ENCODE measurements around the gene VENTX. TPM values are rescaled to one million over a fixed set of nuclear protein-coding genes. Genes with fewer than 3 reads are reported as not detected.

The VENTX gene
- polyA plus RNA-seq, 1 donor (not counting 4 experiments of a cell fraction or from before 2014, with no cell fraction given): not detected

DNA sequence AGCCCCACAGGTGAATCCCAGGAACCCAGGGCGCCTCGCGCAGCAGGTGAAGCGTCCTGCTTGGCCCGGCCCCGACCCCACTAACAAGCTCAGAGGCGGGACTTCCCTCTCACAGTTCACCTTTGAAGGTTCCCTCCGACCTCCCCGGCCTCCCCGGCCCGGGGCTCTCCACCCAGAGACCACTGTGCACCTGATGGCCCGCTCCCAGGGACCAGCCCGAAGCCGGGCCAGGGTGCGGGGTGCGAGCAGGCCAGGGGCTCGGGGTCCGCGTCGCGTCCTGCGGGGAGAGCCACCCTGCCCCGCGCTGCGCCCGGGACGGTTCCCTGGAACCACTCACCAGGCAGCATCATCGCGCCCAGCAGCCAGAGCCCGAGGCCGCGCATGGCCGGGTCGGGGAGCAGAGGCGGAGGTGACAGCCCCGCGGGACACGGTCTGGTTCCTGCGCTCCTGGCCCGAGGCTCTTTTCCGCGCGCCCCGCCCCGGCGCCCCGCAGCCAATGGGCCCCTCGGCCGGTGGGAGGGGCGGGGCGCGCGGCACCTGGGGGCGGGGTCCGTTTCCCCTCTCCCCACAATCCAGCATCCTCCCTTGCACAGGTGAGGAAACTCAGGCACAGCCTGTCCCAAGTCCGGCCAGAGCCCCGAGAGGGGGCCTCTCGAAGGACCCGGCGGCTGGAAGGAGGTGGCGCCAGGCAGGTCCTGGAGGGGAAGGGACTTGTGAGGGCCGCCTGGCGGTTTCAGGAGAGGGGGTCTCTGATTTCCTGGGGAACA is 39.0 kb downstream of the VENTX start, which contains the start of gene ADAM8:
ADAM8 (minus strand) TSS at position 434 of the 767 bp plus-strand sequence; CDS start at position 383, 51 bp downstream.
- H3K4me2 ChIP-seq (ENCODE audit: control insufficient read depth, extremely low read depth, insufficient read depth, low read depth, low read length): peak within 1 kb of the TSS; percentile 86
- no peak for DNase-seq (ENCODE audit: low read depth, low spot score)

DNA sequence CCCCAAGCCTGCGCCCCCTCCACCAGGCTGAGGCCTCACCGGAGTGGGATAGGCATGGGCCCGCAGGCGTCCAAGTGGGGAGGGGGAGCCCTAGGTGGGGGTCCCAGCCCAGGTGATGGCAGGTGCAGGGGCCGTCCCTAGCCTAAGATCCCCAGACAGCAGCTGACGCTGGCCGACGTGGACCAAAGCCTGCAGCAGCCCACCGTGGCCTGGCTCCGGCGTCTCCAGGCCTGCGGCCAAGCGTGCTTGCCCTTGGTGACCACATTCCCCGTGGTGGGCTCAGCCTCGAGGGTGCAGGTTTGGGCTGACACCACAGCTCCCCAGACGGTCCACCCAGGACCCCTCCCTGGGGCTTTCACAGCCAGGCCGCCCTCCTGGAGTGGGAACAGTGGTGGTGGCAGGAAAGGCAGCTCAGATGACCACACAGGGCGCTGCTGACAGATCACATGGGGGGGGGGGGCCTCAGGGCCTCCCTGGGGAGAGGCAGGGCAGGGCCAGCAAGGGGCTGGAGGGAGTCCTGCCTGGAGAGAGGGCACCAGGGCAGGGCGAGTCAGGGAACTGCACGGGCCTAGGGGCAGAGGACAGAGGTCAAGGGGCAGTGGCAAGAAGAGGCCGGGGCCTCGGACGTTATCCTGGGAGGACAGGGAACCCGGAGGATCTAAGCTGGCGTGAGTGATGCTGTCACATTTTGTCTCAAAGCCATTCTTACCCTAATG is 39.8 kb downstream of the VENTX start:
- H3K9ac ChIP-seq (ENCODE audit: control insufficient read depth, extremely low read depth, insufficient read depth, low read length): peak overlapping the region; percentile 99
- H3K36me3 ChIP-seq (ENCODE audit: control insufficient read depth in 2 of 2, extremely low read depth in 1 of 2, insufficient read depth in 2 of 2, low read length in 2 of 2): peaks cover 14 to 26% of the 10 kb centered on the region in 2 experiments
- H3K9me1 ChIP-seq (ENCODE audit: control insufficient read depth, extremely low read depth, insufficient read depth, low read length): no peaks in the 10 kb centered on the region
- peak overlapping the region; percentile 86 for H3K4me2 ChIP-seq (ENCODE audit: control insufficient read depth, extremely low read depth, insufficient read depth, low read depth, low read length)
- DNase-seq (ENCODE audit: low read depth, low spot score) (no peak), FAIRE-seq (no peak)
- no peak overlapping the region for H2AFZ ChIP-seq (ENCODE audit: control insufficient read depth, low read length)
- H4K20me1 ChIP-seq (ENCODE audit: control insufficient read depth, extremely low read depth, insufficient read depth, low read length): no peaks in the 10 kb centered on the region
- peak overlapping the region; percentile 82 for H3K27ac ChIP-seq (ENCODE audit: control insufficient read depth, insufficient read depth, low read length)
- peaks cover 38% of the 10 kb centered on the region for H3K79me2 ChIP-seq (ENCODE audit: control insufficient read depth, insufficient read depth, low read length)
- H3K27me3 ChIP-seq (ENCODE audit: control insufficient read depth, extremely low read depth, insufficient read depth, low read length): no peaks in the 10 kb centered on the region
- peak overlapping the region in 2 of 3 experiments; percentile 61 to 86 for H3K4me3 ChIP-seq (ENCODE audit: control insufficient read depth in 2 of 3, extremely low read depth in 1 of 3, insufficient read depth in 2 of 3, low read depth in 1 of 3, low read length in 3 of 3)
- dilution Hi-C loops (cut with MboI; ENCODE audit: extremely low pct_ligation_motif_present, low sequenced_read_pairs): no loop called here
- no peaks in the 10 kb centered on the region for H3K9me3 ChIP-seq (ENCODE audit: control insufficient read depth, low read depth, low read length)
- H3K4me1 ChIP-seq (ENCODE audit: control insufficient read depth, extremely low read depth, insufficient read depth, low read length): peaks cover 39% of the 10 kb centered on the region
- TF ChIP-seq, protein P1, sequence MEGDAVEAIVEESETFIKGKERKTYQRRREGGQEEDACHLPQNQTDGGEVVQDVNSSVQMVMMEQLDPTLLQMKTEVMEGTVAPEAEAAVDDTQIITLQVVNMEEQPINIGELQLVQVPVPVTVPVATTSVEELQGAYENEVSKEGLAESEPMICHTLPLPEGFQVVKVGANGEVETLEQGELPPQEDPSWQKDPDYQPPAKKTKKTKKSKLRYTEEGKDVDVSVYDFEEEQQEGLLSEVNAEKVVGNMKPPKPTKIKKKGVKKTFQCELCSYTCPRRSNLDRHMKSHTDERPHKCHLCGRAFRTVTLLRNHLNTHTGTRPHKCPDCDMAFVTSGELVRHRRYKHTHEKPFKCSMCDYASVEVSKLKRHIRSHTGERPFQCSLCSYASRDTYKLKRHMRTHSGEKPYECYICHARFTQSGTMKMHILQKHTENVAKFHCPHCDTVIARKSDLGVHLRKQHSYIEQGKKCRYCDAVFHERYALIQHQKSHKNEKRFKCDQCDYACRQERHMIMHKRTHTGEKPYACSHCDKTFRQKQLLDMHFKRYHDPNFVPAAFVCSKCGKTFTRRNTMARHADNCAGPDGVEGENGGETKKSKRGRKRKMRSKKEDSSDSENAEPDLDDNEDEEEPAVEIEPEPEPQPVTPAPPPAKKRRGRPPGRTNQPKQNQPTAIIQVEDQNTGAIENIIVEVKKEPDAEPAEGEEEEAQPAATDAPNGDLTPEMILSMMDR (optimal IDR thresholded peaks at IDR 0.05 in 1 of 3, IDR thresholded peaks at IDR 0.05 in 1 of 3, conservative IDR thresholded peaks at IDR 0.05 in 1 of 3; ENCODE audit: extremely low read depth in 1 of 3, insufficient read depth in 2 of 3, low read length in 3 of 3): no peak
- no peak for TF ChIP-seq EZH2 (IDR thresholded peaks at IDR 0.05; ENCODE audit: low read length)

More for the DNA sequence above, 39.0 kb downstream of the VENTX start, which contains the start of gene ADAM8:
- Histone ChIP-seq H3K9ac (ENCODE audit: control insufficient read depth, extremely low read depth, insufficient read depth, low read length) (peak within 1 kb of the TSS; percentile 99), H3K27me3 (ENCODE audit: control insufficient read depth, extremely low read depth, insufficient read depth, low read length) (no peaks in the 10 kb centered on the region), H3K9me1 (ENCODE audit: control insufficient read depth, extremely low read depth, insufficient read depth, low read length) (no peaks in the 10 kb centered on the region), H3K4me3 (ENCODE audit: control insufficient read depth in 2 of 3, extremely low read depth in 1 of 3, insufficient read depth in 2 of 3, low read depth in 1 of 3, low read length in 3 of 3) (peak within 1 kb of the TSS; percentile 61 to 96 (median 86)), H3K4me1 (ENCODE audit: control insufficient read depth, extremely low read depth, insufficient read depth, low read length) (peaks cover 39% of the 10 kb centered on the region), H2AFZ (ENCODE audit: control insufficient read depth, low read length) (no peak within 1 kb of the TSS), H3K36me3 (ENCODE audit: control insufficient read depth in 2 of 2, extremely low read depth in 1 of 2, insufficient read depth in 2 of 2, low read length in 2 of 2) (peaks cover 11 to 27% of the 10 kb centered on the region in 2 experiments), H3K9me3 (ENCODE audit: control insufficient read depth, low read depth, low read length) (no peaks in the 10 kb centered on the region), H3K79me2 (ENCODE audit: control insufficient read depth, insufficient read depth, low read length) (peaks cover 44% of the 10 kb centered on the region), H3K27ac (ENCODE audit: control insufficient read depth, insufficient read depth, low read length) (peak within 1 kb of the TSS; percentile 98), H4K20me1 (ENCODE audit: control insufficient read depth, extremely low read depth, insufficient read depth, low read length) (no peaks in the 10 kb centered on the region)
- dilution Hi-C loops (cut with MboI; ENCODE audit: extremely low pct_ligation_motif_present, low sequenced_read_pairs): no loop called here
- TF ChIP-seq, protein P1 (optimal IDR thresholded peaks at IDR 0.05 in 1 of 3, IDR thresholded peaks at IDR 0.05 in 1 of 3, conservative IDR thresholded peaks at IDR 0.05 in 1 of 3; ENCODE audit: extremely low read depth in 1 of 3, insufficient read depth in 2 of 3, low read length in 3 of 3): no peak
- no peak for TF ChIP-seq EZH2 (IDR thresholded peaks at IDR 0.05; ENCODE audit: low read length)
- no peak for FAIRE-seq
